Left ventricle myocardium superior (tissue), 1 donor: Measurements from ENCODE around the gene NCAPD3. TPM values are rescaled to one million over a fixed set of nuclear protein-coding genes. Genes with fewer than 3 reads are reported as not detected.

Experiments used
- ATAC-seq: fragments of 200-7000 bp; cut with Tn5 transposase; one replicate; pipeline ENCODE4 v1.9.1; 2020; ENCODE audit warnings: mild to moderate bottlenecking, moderate library complexity
- DNase-seq: peaks from one replicate; pipeline ENCODE4 v3.0.0-alpha.2; 2020
- intact Hi-C: fragments of 100-400 bp; cut with micrococcal nuclease; formaldehyde crosslinking; loops from one replicate; pipeline ENCODE4 v1.11.0; 2022
- total RNA-seq: library from RNA; stranded (reverse); fragmentation: NEBNext Ultra II Directional; extraction: Animal tissue kit (Norgen Biotek cat#: 25700); gene quantifications from one replicate; pipeline ENCODE4 v1.2.1, GENCODE V29; 2021
- donor health status: DM: no; HTN: yes; CAD: no; lungs with severe emphysema.

The NCAPD3 gene
- total RNA-seq, 1 donor from 2014 or later, result 9.7 TPM

- ATAC-seq (peak; percentile 100), DNase-seq (peak; percentile 97)
- intact Hi-C loops, result no loop called here
Measured at GRCh38 chr11:134253188-134253993, 29.6 kb upstream of the NCAPD3 start, which contains the start of the genes ACAD8 and THYN1. Gene ACAD8 (plus strand): TSS chr11:134253568. CDS start chr11:134253601, 33 bp downstream. Gene THYN1 (minus strand): TSS chr11:134253352. CDS start chr11:134252882, 470 bp downstream.

- intact Hi-C loops, result no loop called here
- DNase-seq (no peak), ATAC-seq (peak; percentile 40)
Measured at GRCh38 chr11:134252346-134253187, 28.8 kb upstream of the NCAPD3 start.

- intact Hi-C loops, result no loop called here
- ATAC-seq (no peak), DNase-seq (no peak)
Measured at GRCh38 chr11:134250675-134251074, 26.9 kb upstream of the NCAPD3 start.

GRCh38 chr11:134250246-134250645 is 26.5 kb upstream of the NCAPD3 start:
- no peak for ATAC-seq
- intact Hi-C loops, result no loop called here
- no peak for DNase-seq

GRCh38 chr11:134248910-134249480 is 25.2 kb upstream of the NCAPD3 start:
- ATAC-seq, result no peak
- DNase-seq, result no peak

GRCh38 chr11:134246678-134247077 is 22.9 kb upstream of the NCAPD3 start:
- ATAC-seq, result no peak
- DNase-seq, result no peak
- intact Hi-C loops, result no loop called here

More at GRCh38 chr11:134248910-134249480, 25.2 kb upstream of the NCAPD3 start:
- intact Hi-C loops, result no loop called here

GRCh38 chr11:134246100-134246499 is 22.3 kb upstream of the NCAPD3 start:
- intact Hi-C loops, result no loop called here
- ATAC-seq (no peak), DNase-seq (no peak)

GRCh38 chr11:134245434-134245833 is 21.7 kb upstream of the NCAPD3 start:
- intact Hi-C loops, result no loop called here
- DNase-seq (no peak), ATAC-seq (no peak)

GRCh38 chr11:134244593-134244992 is 20.8 kb upstream of the NCAPD3 start:
- intact Hi-C loops, result no loop called here
- ATAC-seq, result peak; percentile 25
- DNase-seq, result no peak

- intact Hi-C loops, result no loop called here
- no peak for DNase-seq
- no peak for ATAC-seq
Measured at GRCh38 chr11:134243913-134244312, 20.1 kb upstream of the NCAPD3 start.

- intact Hi-C loops, result no loop called here
- no peak for DNase-seq
- no peak for ATAC-seq
Measured at GRCh38 chr11:134242376-134242775, 18.6 kb upstream of the NCAPD3 start.

GRCh38 chr11:134240592-134240991 is 16.8 kb upstream of the NCAPD3 start:
- intact Hi-C loops, result no loop called here
- ATAC-seq (no peak), DNase-seq (no peak)

- no peak for DNase-seq
- intact Hi-C loops, result no loop called here
- no peak for ATAC-seq
Measured at GRCh38 chr11:134238956-134239355, 15.2 kb upstream of the NCAPD3 start.

- intact Hi-C loops, result no loop called here
- DNase-seq, result no peak
Measured at GRCh38 chr11:134237557-134237922, 13.8 kb upstream of the NCAPD3 start.

GRCh38 chr11:134236834-134237556 is 13.2 kb upstream of the NCAPD3 start:
- ATAC-seq, result no peak
- intact Hi-C loops, result no loop called here
- DNase-seq, result no peak

More at GRCh38 chr11:134237557-134237922, 13.8 kb upstream of the NCAPD3 start:
- no peak for ATAC-seq

- intact Hi-C loops, result no loop called here
- DNase-seq, result peak; percentile 52
- ATAC-seq, result peak; percentile 72
Measured at GRCh38 chr11:134235399-134235798, 11.6 kb upstream of the NCAPD3 start.

GRCh38 chr11:134233729-134234179 is 10.0 kb upstream of the NCAPD3 start:
- DNase-seq (no peak), ATAC-seq (peak; percentile 30)
- intact Hi-C loops, result no loop called here

- DNase-seq, result no peak
- no peak for ATAC-seq
- intact Hi-C loops, result no loop called here
Measured at GRCh38 chr11:134231958-134232659, 8.3 kb upstream of the NCAPD3 start.
